HT-29 (cell line): ENCODE measurements around the gene ATF3. TPM values are rescaled to one million over a fixed set of nuclear protein-coding genes. Genes with fewer than 3 reads are reported as not detected.

Experiments
- DNase-seq: peaks from one replicate; pipeline ENCODE4 v3.0.0-alpha.2; 2015; ENCODE audit warnings: low spot score
- total RNA-seq: library from RNA; depleted of rRNA; stranded (reverse); fragments of >200 nt; shearing (Covaris generic); gene quantifications from 2 replicates; pipeline ENCODE4 v1.2.3, GENCODE V29; 2014

The ATF3 gene
- total RNA-seq, 1 experiment from 2014 or later, result 104 TPM

DNA sequence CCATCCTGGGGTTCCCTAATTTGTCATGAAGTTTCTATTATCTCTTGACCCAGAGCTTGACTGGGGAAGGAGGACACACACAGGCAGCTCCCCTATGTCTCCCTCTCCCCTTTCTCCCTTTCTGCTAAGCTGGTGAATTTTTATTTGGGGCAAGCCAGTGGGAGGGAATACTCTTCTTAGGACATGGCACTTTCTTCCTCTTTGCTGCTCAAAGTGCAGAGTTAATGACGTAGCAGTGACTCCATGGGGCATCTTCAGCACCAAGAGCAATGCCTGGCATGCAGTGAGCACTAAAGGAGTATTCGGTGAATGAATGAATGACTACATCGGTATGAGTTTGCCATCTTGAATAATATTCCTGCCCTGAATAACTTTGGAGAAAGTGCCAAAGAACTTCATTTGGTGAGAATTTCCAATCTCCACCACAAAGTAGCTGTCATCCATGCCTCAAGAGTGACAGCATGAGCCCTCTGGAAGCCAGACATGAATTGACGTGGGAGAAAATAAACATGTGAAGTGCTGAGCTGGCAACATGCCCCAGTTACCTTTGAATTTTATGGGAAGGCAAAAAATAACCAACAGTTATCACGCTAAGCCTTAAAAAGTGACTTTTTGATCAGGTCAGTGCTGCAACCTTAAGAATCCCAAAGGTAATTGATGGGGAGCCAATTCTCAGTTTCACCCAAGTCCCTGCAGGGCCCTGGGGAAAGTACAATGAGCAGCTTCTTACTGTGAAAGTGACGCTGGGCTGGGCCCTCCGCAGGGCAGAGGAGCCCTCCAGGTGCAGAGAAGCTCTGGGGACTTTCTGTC lies 22.1 kb upstream of the ATF3 start:
- no peak for DNase-seq

DNA sequence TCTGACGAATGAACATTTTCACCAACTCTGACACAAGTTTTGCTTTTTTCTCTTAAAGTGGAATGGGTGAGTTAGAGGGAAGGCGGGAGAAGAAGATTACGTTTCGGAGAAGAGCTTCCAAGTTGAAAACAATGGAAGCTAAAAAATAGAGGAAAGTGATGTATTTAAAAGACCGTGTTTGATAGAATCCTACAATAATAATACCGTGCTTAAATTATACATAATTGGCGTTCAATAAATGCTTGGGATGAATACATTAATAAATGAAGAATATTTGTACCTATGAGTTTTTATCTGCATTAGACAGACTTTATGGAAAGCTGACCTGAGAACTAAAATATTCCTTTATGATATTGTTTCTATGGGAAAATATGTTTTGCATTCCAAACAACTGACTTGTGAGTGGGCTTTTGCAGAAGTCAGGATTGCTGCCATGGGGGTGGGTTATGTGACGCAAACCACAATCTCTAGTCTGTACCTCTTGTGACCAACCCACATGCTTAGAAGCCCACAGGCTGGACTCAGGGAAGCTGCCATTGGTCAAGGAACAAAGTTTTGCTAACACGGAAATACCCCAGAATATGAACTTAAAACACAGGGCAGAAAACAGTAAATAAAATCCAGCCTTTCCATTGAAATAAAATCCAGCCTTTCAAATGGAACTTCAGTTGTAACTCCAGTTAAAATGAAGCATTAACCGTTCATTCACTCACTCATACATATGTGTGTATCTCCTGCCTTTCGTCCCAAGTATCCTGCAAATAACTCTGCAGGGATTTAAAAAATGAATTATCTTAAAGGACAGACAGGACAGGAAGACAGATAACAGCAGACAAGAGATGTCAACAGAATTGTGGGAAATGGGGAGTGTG lies 21.3 kb upstream of the ATF3 start:
- no peak for DNase-seq

DNA sequence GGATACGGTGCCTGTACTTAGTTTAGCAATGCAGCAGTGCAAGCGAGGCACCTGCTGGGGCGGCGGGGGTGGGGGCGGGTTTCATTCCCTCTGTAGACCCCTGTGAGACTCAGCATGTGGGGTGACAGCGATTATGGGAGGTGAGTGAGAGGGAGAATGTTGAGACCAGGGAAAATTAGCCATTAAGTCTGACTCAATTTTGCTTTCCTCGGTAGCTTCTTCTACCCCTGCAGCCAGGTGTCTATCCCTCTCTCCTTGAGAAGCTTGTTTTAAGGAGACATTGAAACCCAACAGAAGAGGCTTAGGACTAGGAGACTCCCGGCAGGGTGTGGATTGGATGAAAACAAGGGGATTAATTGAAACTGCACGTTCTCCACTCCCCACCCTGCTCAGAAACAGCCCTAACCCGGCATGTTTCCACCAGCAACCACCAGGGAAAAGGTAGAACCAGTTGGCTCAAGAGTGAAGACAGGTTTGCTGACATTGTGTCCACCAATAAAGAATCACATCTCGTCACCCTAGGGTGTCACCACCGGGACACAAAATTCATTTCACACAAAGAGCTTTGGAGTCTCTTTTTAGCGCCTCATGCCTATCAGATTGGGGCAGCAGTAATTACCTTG lies 20.6 kb upstream of the ATF3 start:
- DNase-seq, result peak; percentile 9

DNA sequence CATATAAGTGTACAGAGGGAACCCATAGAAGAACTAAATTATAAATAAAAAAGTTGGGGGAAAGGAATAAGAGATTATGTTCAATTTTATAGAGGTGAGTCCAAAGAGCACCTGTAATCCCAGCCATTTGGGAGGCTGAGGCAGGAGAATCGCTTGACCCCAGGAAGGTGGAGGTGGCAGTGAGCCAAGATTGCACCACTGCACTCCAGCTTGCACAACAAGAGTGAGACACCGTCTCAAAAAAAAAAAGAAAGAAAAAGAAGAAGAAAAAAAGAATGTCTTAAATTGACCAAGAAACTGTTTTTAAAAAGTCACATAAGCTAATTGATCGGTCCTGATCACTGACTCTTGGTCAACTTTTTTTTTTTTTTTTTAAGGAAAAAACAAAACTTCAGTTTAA lies 19.1 kb upstream of the ATF3 start:
- no peak for DNase-seq

DNA sequence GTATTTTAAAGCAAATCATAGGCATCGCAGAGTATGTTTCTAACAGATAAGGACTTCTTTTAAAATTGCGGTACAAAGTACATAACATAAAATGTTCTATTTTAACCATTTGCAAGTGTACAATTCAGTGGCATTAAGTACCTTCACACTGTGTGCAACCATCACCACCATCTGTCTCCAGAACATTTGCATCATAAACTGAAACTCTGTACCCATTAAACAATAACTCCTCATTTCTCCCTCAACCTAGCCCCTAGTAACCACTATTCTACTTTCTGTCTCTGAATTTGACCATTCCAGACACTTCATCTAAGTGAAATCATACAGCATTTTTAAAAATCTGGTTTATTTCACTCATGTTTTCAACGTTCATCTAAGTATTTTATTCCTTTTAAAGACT lies 16.6 kb upstream of the ATF3 start:
- DNase-seq, result no peak

DNA sequence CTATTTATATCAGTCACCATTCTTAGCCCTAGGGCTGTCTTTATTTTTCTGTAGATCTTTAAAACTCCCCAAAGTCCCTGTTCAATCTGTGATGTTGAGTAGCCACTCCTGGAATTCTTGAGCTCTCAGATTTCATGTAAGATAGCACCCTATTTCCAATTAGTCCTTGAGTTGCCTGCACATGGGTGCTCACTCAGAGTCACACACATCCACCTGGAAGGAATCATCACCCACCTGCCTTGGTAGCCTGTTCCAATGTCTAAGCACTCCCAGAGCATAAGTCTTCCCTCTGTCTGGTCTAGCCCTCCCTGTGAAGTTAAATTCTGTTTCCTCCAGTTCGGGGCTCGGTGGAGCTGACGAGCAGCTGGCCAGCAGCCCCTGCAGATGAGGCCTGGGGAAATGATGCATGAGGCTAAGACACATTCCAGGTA lies 14.7 kb upstream of the ATF3 start:
- DNase-seq, result no peak

DNA sequence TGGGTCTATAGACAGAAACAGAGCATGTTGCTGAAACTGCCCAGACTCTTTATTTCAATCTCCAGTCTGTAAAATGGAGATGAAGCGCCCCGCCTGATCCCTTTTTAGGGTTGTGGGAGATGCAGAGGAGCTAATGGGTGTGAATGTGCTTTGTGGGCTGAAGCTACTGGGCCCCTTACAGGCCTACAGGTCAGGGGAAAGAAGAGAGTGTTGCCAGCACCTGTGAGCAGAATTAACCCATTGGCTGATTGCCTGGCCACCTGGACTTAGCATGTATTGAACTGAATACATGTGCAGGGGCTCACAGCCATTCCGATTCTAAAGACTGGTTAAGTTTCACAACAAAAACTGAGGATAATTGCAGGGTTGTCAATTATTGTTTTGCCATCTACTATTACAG lies 13.9 kb upstream of the ATF3 start:
- DNase-seq, result no peak

DNA sequence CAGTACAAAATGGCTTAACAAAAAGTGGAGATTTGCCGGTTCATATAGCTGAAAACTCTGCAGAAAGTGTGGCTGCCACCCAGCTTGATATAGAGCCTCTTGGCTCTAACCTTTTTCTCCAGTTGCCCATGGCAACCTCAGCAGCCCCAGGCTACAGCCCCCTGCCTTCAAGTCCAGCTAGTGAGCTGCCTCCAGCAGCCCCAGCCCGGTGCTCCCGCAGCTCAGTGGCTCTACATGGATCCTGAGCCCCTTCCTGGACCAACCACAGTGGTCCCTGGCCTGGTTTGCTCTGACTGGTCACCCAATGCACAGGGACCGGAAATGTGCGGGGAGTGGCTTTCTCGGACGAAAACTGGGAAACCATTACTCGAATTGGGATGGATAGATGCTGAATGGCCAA lies 13.3 kb upstream of the ATF3 start:
- DNase-seq, result no peak

DNA sequence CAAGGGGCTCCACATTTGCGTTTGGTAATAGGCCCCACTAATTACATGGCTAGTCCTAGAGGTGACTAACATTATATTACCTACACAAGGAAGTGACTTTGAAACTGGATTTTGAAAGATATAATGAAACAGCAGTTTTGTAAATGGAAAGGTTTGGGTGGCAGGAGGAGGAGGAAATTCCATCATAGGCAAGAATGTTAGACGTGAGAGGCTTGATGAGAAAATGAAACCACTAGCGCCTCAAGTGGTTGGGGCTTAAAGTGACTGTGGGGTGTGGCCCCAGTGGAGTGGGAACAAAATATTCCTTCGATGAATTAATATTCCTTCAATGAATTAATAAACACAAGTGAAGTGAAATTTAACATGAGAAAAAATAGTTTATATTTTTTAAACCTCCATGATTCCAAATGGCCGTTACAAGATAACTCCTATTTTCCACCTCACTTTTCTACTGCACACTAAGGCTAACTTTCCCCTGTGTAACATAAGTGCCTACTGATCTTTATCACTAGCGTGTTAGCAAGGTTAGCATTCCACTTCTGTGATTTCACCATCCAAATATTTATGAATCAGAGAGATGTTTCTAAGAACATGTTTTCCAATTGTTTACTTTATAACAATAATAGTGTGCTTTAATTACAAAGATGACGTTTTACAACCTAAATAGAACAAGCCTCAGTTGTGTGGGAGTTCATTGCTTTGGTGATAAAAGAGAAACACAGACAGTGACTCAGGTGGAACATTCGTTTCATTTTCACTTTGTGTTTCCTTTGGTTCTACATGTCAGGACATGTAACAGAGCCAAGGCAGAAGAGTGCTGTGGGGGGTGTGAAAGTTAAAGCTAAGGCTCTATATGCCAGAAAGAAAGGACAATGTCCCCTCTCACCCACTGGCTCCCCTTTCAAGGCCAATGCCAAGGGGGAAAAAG lies 12.5 kb upstream of the ATF3 start:
- peak; percentile 87 for DNase-seq

DNA sequence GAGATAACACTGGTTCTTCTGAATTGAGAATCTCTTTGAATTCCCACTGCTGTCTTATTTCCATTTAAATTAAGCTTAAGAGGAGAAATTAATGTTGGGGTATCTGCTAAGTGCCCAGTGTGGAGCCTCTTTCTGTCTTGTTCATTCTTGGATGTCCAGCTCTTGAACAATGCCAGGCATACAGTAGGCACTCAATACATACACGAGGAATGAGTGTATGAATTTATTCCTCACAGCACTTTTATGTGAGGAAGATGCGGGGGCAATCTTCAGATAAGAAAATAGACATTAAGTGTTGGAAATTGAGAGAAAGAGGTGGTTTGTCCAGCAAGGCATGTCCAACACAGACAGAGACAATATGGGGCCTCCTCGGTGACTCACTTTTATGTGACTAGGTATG lies 11.8 kb upstream of the ATF3 start:
- DNase-seq, result no peak

DNA sequence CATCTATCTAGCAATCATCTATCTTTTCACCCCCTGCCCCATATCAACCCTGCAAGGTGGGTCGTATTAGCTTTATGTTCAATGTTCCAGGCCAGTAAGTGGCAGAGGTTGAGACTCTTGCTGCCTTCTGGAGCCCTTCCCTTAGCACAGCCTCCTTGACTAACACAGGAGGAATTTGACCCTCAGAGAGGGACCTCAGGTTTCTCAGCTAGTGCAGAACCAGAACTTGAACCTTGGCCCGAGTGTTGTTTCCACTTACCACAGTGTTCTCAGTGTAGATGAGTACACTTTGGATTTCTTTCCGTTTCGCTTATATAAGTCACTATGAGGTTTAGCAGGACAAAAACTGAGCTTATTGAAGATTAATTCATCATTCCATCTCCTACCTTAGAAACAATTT lies 11.1 kb upstream of the ATF3 start:
- DNase-seq, result no peak

DNA sequence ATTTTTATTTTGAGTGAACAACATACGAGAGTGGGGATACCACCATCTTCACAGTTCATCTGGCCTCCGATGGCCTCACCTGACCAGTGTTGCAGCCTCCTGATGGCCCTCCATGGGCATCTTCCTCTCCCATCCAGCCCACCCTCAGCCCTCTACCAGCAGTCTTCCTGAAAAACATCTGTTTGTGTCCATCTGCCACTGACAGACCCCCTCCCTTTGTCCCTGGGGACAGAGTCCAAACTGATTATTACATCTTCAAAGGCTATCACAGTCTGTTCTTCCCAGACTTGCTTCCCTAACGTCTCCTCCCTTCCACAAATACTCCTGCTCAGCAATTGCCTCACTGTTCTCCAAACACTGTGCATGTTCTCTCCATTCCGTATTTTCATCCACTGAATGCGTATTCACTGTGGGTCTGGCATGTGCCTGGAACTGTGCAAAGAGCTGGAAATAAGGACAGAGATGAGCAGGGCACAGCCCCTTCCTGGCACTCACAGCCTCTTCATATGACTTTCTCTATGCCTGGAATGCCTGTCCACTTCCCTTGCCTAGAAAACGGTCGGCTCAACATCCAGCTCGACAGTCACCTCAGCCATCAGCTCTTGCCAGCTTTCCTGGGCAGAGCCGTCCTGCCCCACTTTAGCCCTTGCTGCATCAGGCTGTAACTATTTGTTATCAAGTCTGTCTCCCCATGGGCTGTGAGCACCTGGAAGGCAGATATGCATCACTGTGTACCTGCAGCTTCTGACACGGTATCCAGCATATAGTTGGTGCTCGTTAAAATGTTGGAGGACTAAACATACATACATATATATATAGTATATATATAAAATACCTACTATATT lies 8.3 kb upstream of the ATF3 start:
- DNase-seq, result no peak

DNA sequence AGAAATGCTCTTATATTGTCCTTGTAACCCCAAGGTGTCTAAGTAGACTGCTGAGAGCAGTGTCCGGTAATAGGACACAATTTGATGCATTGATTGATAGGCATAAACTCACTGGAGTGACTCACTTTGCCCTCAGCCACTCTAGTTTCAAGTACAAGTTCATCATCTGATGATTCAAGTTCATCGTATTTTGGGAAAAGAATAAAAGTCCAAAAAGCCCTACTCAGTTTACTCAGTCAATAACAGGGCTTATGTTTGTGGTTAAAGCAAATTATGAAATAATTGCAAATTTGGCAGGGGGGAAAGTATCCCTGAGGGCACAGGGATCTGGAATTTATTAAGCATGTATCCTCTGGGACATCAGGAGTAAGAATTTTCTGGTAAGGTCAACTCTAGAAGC lies 7.6 kb upstream of the ATF3 start:
- no peak for DNase-seq

DNA sequence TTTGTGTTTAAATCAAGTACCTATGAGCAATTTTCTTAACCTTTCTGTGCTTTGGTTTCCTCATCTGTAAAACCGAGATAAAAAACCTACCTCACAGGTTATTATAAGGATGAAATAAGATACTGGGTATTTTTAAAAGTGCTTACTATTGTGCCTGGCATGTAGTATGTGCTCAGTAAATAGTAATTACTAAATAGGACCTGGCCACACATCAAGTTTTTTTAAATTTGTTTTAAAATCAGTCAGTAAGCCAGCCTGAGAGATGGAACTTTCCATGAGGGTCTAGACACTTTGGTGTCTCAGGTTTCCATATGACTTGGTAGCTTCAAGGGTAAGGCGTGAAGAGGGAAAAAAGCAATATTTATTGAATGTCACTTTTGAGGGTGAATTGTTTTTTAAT lies 7.0 kb upstream of the ATF3 start:
- DNase-seq, result no peak

DNA sequence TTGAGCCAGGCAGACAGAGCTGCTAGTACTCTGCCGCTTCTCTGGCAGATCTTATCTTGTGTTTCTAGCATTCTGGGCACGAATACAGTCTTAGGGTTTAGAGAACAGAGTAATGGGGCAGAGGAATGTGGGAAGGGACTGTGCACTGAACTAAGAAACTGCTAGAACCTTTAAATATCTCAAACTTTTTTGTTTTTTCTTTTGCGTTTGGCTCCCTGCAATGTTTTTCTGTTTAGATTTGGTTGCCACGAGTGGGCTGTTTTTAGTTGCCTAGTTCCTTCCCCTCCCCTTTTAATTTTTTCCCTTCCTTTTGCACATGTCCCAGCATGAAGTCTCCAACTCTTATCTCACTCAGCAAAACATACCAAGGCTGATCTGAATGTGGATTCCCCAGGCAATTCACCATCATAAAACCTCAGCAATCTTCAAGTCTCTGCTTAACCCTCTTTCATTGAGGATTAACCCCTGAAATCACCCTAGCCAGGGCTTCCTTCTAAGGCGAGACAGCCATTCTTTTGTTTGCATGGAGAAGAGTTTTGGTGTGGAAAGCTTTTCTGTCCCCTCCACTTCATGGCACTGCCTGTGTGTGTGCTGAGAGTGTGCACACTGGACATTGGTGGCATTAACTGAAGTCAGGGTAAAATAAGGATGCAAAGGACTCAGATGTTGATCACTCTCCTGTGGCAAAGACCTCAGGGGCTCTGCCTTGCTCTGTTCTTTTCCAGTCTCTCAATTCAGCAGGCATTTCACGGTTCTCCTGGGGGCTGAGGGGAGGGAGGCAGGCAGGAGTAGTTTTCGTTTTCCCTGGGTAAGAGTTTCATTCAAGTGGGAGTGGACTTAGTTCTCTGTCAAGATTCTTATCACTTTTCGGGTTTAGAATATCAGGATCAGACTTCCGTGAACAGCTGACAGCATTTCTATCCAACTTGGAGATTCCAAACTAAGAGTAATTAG lies 2.8 kb upstream of the ATF3 start:
- DNase-seq, result peak; percentile 34

DNA sequence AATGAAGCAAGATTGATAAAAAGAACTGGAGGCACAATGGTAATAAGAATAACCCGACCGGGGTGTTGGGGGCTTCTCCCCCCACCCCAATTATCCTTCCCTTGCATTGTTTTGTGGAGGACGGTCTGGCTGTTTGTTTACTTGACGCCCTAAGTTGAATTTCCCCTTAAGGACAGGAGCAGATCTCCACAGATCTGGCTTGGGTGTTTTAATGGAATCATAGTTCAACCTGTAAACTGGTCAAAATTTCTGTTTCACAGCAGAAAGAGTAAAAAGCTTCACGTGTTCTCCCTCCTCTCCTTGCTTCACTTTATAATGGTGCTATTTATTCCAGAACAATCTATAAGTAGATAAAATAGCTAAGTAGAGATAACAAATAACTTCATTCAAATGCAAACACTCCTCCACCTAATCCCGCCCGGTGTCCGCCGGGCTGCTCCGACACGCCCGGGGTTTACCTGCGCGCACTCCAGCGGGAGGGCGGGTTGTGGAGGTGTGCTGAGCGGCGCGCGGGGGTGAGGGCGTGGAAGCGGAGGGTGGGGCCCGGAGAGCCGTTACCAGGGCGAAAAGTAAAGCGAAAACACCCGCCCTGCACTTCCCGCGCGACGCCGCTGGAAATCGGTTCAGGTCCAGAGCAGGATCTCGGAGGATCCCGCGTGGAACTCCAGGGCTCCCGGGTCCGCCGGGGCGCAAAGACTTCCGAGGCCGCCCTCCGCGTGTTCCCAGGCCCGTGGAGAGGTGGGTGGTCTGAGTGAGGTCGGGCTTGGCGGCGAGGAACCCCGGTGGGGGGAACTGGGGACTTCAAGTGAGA lies 2.0 kb upstream of the ATF3 start:
- DNase-seq, result peak; percentile 65

DNA sequence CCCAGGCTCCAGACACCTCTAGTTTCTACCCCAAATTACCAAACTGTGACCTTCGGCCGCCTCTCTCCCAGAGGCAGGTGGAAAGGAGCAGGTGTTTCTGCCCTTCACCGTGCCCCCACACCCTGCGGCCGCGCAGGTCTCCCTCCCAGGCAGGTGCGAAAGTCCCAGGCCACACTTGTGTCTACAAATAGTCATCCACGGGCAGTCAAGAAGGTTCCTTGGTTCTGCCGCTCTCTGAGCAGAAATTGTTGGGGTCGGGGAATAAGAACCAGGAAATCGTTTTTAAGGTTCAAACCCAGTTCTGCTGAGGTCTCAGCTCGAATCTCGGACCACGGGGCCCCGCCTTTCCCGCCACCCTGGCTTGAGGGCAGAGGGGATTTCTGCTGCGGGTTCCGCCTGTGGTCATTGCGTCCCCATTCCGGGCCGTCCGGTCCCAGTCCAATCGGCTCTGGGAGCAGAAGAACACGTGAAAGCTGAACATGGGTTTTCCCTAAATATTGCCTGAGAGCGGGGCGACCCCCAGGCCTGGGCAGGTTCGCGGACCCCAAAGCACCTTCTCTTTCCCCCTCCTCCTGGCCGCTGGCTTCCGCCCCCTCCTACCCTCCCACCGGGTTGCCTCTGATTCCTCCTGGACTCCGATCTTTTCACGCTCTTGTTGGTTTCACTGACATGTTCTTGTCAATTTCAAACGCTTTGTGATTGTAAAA lies 1.2 kb upstream of the ATF3 start:
- peak; percentile 33 for DNase-seq

DNA sequence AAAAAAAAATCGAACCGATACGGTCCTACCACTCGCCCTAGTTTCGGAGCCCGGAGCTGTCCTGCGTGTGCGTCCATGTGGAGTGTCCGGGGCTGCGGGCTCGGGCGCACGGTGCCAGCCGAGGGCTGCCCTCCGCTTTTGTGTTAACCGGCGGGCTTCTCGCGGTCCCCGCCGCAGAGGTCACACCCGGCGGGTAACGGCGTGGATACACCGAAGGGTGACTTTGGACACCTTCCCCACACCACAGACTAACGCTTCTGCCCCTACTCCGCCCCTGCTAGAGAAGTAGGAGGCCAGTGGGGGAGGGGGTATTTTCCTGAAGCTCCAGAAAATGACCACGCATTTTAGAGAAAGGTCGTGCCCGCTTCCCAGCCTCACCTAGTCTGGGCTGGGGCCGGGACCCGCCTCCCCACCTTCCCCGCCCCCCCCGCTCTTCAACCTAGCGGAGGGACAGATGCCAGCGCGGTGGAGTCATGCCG lies 609 bp upstream of the ATF3 start:
- DNase-seq, result no peak
